NCI-H2196 (cell line): Measurements from ENCODE around the gene KIF25.

Experiments
- DNase-seq: peaks from one replicate; lab custom pipeline; 2025; ENCODE audit not compliant: unreplicated experiment; lab: John Stamatoyannopoulos, UW

The KIF25 gene

GRCh38 chr6:168016176-168016620 is 18.7 kb downstream of the KIF25 start:
- DNase-seq = no peak

- no peak for DNase-seq
Measured at GRCh38 chr6:168016721-168017525, 19.5 kb downstream of the KIF25 start.

GRCh38 chr6:168017629-168018028 is 20.2 kb downstream of the KIF25 start:
- DNase-seq = no peak

GRCh38 chr6:168018664-168019063 is 21.2 kb downstream of the KIF25 start:
- DNase-seq = no peak

GRCh38 chr6:168020242-168020641 is 22.8 kb downstream of the KIF25 start:
- no peak for DNase-seq

- DNase-seq = no peak
Measured at GRCh38 chr6:168021581-168021980, 24.1 kb downstream of the KIF25 start.

GRCh38 chr6:168022488-168023321 is 25.2 kb downstream of the KIF25 start:
- DNase-seq = no peak

- no peak for DNase-seq
Measured at GRCh38 chr6:168024951-168025510, 27.6 kb downstream of the KIF25 start.

GRCh38 chr6:168025831-168026710 is 28.6 kb downstream of the KIF25 start:
- no peak for DNase-seq

- DNase-seq = no peak
Measured at GRCh38 chr6:168026925-168027324, 29.5 kb downstream of the KIF25 start.

- no peak for DNase-seq
Measured at GRCh38 chr6:168027521-168027920, 30.1 kb downstream of the KIF25 start.

GRCh38 chr6:168028181-168028580 is 30.7 kb downstream of the KIF25 start:
- no peak for DNase-seq

GRCh38 chr6:168029459-168030217 is 32.2 kb downstream of the KIF25 start:
- no peak for DNase-seq

- DNase-seq = no peak
Measured at GRCh38 chr6:168030218-168030746, 32.8 kb downstream of the KIF25 start.

- DNase-seq = no peak
Measured at GRCh38 chr6:168030908-168031307, 33.4 kb downstream of the KIF25 start.

- DNase-seq = no peak
Measured at GRCh38 chr6:168031411-168031971, 34.0 kb downstream of the KIF25 start.

- no peak for DNase-seq
Measured at GRCh38 chr6:168032005-168032760, 34.7 kb downstream of the KIF25 start.

GRCh38 chr6:168033791-168034190 is 36.3 kb downstream of the KIF25 start:
- DNase-seq = no peak

GRCh38 chr6:168034537-168034936 is 37.1 kb downstream of the KIF25 start:
- DNase-seq = no peak
